ENCODE results near the gene SNCG.

The SNCG gene

GRCh38 chr10:86953747-86954680 lies 4.4 kb upstream of the SNCG start:
- no peak overlapping the region for H3K4me3 ChIP-seq (ENCODE audit: low read depth, low read length)
- no peak for TF ChIP-seq CTCF (IDR thresholded peaks at IDR 0.05; ENCODE audit: control insufficient read depth, extremely low read depth, insufficient read depth)
- DNase-seq (ENCODE audit: low read depth) = no peak

- no peak for DNase-seq (ENCODE audit: low read depth)
- H3K4me3 ChIP-seq (ENCODE audit: low read depth, low read length) = no peak overlapping the region
Measured at GRCh38 chr10:86954681-86955500, 3.5 kb upstream of the SNCG start.

GRCh38 chr10:86955501-86956194 lies 2.8 kb upstream of the SNCG start:
- DNase-seq (ENCODE audit: low read depth) = no peak
- no peak overlapping the region for H3K4me3 ChIP-seq (ENCODE audit: low read depth, low read length)
- TF ChIP-seq CTCF (IDR thresholded peaks at IDR 0.05; ENCODE audit: control insufficient read depth, extremely low read depth, insufficient read depth) = no peak

More at GRCh38 chr10:86954681-86955500, 3.5 kb upstream of the SNCG start:
- TF ChIP-seq CTCF (IDR thresholded peaks at IDR 0.05; ENCODE audit: control insufficient read depth, extremely low read depth, insufficient read depth) = no peak

GRCh38 chr10:86956195-86956847 lies 2.1 kb upstream of the SNCG start:
- H3K4me3 ChIP-seq (ENCODE audit: low read depth, low read length) = no peak overlapping the region
- TF ChIP-seq CTCF (IDR thresholded peaks at IDR 0.05; ENCODE audit: control insufficient read depth, extremely low read depth, insufficient read depth) = no peak
- no peak for DNase-seq (ENCODE audit: low read depth)

- H3K4me3 ChIP-seq (ENCODE audit: low read depth, low read length) = no peak overlapping the region
- no peak for DNase-seq (ENCODE audit: low read depth)
- no peak for TF ChIP-seq CTCF (IDR thresholded peaks at IDR 0.05; ENCODE audit: control insufficient read depth, extremely low read depth, insufficient read depth)
Measured at GRCh38 chr10:86956848-86957448, 1.5 kb upstream of the SNCG start.
